Keratinocyte (primary cell): ENCODE measurements around the gene CD99L2. TPM values are rescaled to one million over a fixed set of nuclear protein-coding genes. Genes with fewer than 3 reads are reported as not detected.
A peak's percentile ranks its signal among the peaks of the same experiment; 100 is the strongest.

Source experiments
- DNase-seq: peaks from one replicate; pipeline ENCODE4 v3.0.0-alpha.2; 2011; ENCODE audit warnings: low read depth, missing footprints, low spot score
- FAIRE-seq: peaks from 2 replicates; lab custom pipeline; 2011; peaks lifted over from hg19 to GRCh38; lab: Jason Lieb, UNC
- H2AFZ ChIP-seq: 2 replicates; pipeline ENCODE4 v1.6.0; 2012; ENCODE audit warnings: low read length, control low read depth, inconsistent platforms; ENCODE audit not compliant: control insufficient read depth
- H3K27ac ChIP-seq: 2 replicates; pipeline ENCODE4 v1.5.1; 2011; ENCODE audit warnings: low read length; ENCODE audit not compliant: control insufficient read depth, insufficient read depth
- H3K27me3 ChIP-seq: 3 replicates; pipeline ENCODE4 v1.6.0; 2011; ENCODE audit warnings: low read length; ENCODE audit not compliant: control insufficient read depth, insufficient read depth; ENCODE audit errors: extremely low read depth
- H3K36me3 ChIP-seq, 2 experiments: 2 replicates in 1 of 2; 3 replicates in 1 of 2; pipeline ENCODE4 v1.5.1; 2011; ENCODE audit warnings: low read length in 2 of 2, mild to moderate bottlenecking in 1 of 2; ENCODE audit not compliant: control insufficient read depth in 2 of 2, insufficient read depth in 2 of 2; ENCODE audit errors: extremely low read depth in 1 of 2
- H3K4me1 ChIP-seq: 3 replicates; pipeline ENCODE4 v1.5.1; 2011; ENCODE audit warnings: low read length; ENCODE audit not compliant: control insufficient read depth, insufficient read depth; ENCODE audit errors: extremely low read depth
- H3K4me2 ChIP-seq: 3 replicates; pipeline ENCODE4 v1.6.0; 2011; ENCODE audit warnings: low read depth, low read length; ENCODE audit not compliant: control insufficient read depth, insufficient read depth; ENCODE audit errors: extremely low read depth
- H3K4me3 ChIP-seq, 3 experiments: fragments of 200-600 bp in 1 of 3; sonication (generic) in 1 of 3; 2 replicates in 2 of 3; 3 replicates in 1 of 3; pipeline ENCODE4 v1.5.1; 2011 to 2016; ENCODE audit warnings: low read length in 3 of 3, mild to moderate bottlenecking in 3 of 3, control low read depth in 2 of 3, inconsistent platforms in 1 of 3, low read depth in 1 of 3, mixed read lengths in 1 of 3, mixed run types in 1 of 3, moderate library complexity in 1 of 3; ENCODE audit not compliant: control insufficient read depth in 2 of 3, insufficient read depth in 2 of 3; ENCODE audit errors: extremely low read depth in 1 of 3
- H3K79me2 ChIP-seq: 2 replicates; pipeline ENCODE4 v1.6.0; 2012; ENCODE audit warnings: low read length; ENCODE audit not compliant: control insufficient read depth, insufficient read depth
- H3K9ac ChIP-seq: 3 replicates; pipeline ENCODE4 v1.6.0; 2011; ENCODE audit warnings: low read length; ENCODE audit not compliant: control insufficient read depth, insufficient read depth; ENCODE audit errors: extremely low read depth
- H3K9me1 ChIP-seq: 3 replicates; pipeline ENCODE4 v1.6.0; 2011; ENCODE audit warnings: low read length; ENCODE audit not compliant: control insufficient read depth, insufficient read depth; ENCODE audit errors: extremely low read depth
- H3K9me3 ChIP-seq: 2 replicates; pipeline ENCODE4 v1.5.1; 2012; ENCODE audit warnings: low read depth, low read length; ENCODE audit not compliant: control insufficient read depth
- H4K20me1 ChIP-seq: 3 replicates; pipeline ENCODE4 v1.6.0; 2011; ENCODE audit warnings: low read length; ENCODE audit not compliant: control insufficient read depth, insufficient read depth; ENCODE audit errors: extremely low read depth
- EZH2 ChIP-seq: IDR thresholded peaks from one replicate; pipeline ENCODE4 v1.6.1; 2012; ENCODE audit warnings: inconsistent platforms, mild to moderate bottlenecking, low read length, moderate library complexity
- dilution Hi-C: fragments of 300-500 bp; cut with MboI; formaldehyde crosslinking; loops from one replicate; pipeline ENCODE4 v1.7.0; 2020; ENCODE audit warnings: low sequenced_read_pairs; ENCODE audit not compliant: extremely low pct_ligation_motif_present
- polyA plus RNA-seq, 5 experiments: library from polyadenylated mRNA; depleted of rRNA in 3 of 5; stranded (reverse) in 3 of 5; stranded (forward) in 1 of 5; unstranded in 1 of 5; fragments of >200 nt; gene quantifications; 1 replicate in 1 of 5; 2 replicates in 3 of 5; 3 replicates in 1 of 5; pipeline versions ENCODE4 v1.2.1 to v1.2.3, GENCODE V29; 2011 to 2012; ENCODE audit warnings: missing spikeins in 2 of 5, low read depth in 1 of 5, low replicate concordance in 1 of 5
- TF ChIP-seq, protein P1 (sequence below), 3 experiments: IDR thresholded peaks in 1 of 3; conservative IDR thresholded peaks in 1 of 3; optimal IDR thresholded peaks in 1 of 3; 2 replicates in 2 of 3; 3 replicates in 1 of 3; pipeline versions ENCODE3 to v1.5.1; 2011; ENCODE audit warnings: low read length in 3 of 3, mild to moderate bottlenecking in 3 of 3, moderate library complexity in 2 of 3, control low read depth in 1 of 3, inconsistent platforms in 1 of 3; ENCODE audit not compliant: insufficient read depth in 2 of 3; ENCODE audit errors: extremely low read depth in 1 of 3

CD99L2 gene
- polyA plus RNA-seq, 1 donor (not counting 4 experiments of a cell fraction or from before 2014, with no cell fraction given), result 14.4 TPM

DNA sequence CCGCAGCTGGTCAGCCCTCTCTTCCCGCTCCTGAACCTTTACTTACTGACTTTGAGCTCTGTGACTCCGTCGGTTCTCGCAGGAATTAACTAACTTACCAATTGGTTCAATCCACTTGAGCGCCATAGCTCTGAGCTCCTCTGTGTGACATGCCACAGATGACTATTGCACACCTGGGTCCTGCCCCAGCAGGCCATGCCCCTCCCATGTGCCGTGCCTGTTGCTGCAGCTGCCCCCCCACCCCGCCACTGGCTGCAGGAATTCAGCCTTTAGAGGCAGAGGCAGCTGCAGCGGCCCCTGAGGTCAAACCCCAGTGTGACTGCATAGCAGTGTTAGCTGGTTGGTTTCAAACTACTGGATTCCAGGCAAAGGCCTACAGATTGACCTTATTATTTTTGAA lies 134.7 kb downstream of the CD99L2 start:
- Histone ChIP-seq H3K36me3 (peaks cover 0 to 2% of the 10 kb centered on the region in 2 experiments), H3K27me3 (no peaks in the 10 kb centered on the region), H3K27ac (no peak overlapping the region), H3K9ac (no peak overlapping the region), H3K9me1 (no peaks in the 10 kb centered on the region), H3K4me1 (peaks cover 23% of the 10 kb centered on the region), H2AFZ (no peak overlapping the region), H3K9me3 (no peaks in the 10 kb centered on the region), H3K4me3 (no peak overlapping the region), H3K79me2 (no peaks in the 10 kb centered on the region), H4K20me1 (no peaks in the 10 kb centered on the region), H3K4me2 (no peak overlapping the region)
- no peak for TF ChIP-seq EZH2
- dilution Hi-C loops, result no loop called here
- no peak for FAIRE-seq
- DNase-seq, result peak; percentile 9

DNA sequence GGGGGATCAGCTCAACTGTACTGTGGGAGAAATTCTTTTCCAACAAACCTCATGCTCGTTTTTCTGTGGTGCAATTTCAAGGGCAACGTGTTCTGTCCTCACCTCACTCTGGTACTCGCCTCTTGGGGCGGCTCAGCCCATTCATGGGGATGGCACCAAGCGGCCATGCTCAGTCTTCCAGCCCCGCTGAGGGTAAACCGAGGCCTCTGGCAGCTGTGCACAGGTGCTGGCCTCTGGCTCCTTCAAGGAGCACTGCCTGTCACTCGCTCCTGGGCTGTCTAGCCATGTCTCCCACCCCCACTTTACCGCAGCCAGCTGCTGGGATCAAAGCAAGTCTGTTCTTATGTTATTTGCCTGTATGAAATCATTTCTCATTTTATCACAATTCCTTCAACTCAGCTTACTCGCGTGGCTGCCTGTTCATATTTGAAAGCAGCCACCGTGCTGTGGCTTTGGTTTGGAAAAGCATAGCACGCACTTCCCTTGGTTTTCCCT lies 135.1 kb downstream of the CD99L2 start:
- Histone ChIP-seq H3K27ac (no peak overlapping the region), H3K4me3 (no peak overlapping the region), H2AFZ (no peak overlapping the region), H3K27me3 (no peaks in the 10 kb centered on the region), H3K36me3 (peaks cover 0 to under 1% of the 10 kb centered on the region in 2 experiments), H4K20me1 (no peaks in the 10 kb centered on the region), H3K79me2 (no peaks in the 10 kb centered on the region), H3K9me3 (no peaks in the 10 kb centered on the region), H3K4me2 (no peak overlapping the region), H3K4me1 (peaks cover 18% of the 10 kb centered on the region), H3K9me1 (no peaks in the 10 kb centered on the region), H3K9ac (no peak overlapping the region)
- dilution Hi-C loops, result no loop called here
- TF ChIP-seq, protein P1, sequence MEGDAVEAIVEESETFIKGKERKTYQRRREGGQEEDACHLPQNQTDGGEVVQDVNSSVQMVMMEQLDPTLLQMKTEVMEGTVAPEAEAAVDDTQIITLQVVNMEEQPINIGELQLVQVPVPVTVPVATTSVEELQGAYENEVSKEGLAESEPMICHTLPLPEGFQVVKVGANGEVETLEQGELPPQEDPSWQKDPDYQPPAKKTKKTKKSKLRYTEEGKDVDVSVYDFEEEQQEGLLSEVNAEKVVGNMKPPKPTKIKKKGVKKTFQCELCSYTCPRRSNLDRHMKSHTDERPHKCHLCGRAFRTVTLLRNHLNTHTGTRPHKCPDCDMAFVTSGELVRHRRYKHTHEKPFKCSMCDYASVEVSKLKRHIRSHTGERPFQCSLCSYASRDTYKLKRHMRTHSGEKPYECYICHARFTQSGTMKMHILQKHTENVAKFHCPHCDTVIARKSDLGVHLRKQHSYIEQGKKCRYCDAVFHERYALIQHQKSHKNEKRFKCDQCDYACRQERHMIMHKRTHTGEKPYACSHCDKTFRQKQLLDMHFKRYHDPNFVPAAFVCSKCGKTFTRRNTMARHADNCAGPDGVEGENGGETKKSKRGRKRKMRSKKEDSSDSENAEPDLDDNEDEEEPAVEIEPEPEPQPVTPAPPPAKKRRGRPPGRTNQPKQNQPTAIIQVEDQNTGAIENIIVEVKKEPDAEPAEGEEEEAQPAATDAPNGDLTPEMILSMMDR (optimal IDR thresholded peaks at IDR 0.05 in 1 of 3, IDR thresholded peaks at IDR 0.05 in 1 of 3, conservative IDR thresholded peaks at IDR 0.05 in 1 of 3; ENCODE audit: extremely low read depth in 1 of 3, insufficient read depth in 2 of 3, low read length in 3 of 3), result no peak
- no peak for TF ChIP-seq EZH2
- FAIRE-seq, result no peak
- DNase-seq, result no peak
